Activated CD8-positive, alpha-beta memory T cell treated with anti-CD3 and anti-CD28 coated beads, Interleukin-2, amount 50 U/mL, for 24 hours (primary cell): ENCODE measurements around the gene RPH3AL.
"Not testable (repeated sequence)": the region's sequence is repeated elsewhere in the genome, so short reads cannot be mapped to it uniquely, and the experiment has no call there.

Experiments used
- DNase-seq: peaks from one replicate; pipeline ENCODE4 v3.0.0-alpha.2; 2020; ENCODE audit errors: extremely low read depth

The RPH3AL gene

DNA sequence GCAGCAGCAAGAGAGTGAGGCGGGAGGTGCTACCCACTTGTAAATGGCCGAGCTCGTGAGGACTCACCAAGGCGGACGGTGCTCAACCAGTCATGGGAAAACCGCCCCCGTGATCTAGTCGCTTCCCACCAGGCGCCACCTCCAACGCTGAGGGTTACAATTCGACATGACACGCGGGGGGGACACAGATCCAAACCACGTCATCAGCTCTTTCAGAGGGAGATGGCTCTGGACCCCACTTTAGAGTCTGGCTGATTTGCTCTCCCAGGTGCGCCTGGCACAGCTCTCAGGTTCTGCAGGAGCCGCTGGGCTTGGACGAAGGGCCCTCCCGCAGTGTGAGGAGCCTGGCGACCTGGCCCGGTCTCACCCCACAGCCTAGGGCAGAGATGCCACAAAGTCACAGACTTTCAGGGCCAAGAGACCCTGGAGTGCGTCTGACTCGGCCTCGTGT, 150.1 kb downstream of the RPH3AL start:
- DNase-seq: no peak

DNA sequence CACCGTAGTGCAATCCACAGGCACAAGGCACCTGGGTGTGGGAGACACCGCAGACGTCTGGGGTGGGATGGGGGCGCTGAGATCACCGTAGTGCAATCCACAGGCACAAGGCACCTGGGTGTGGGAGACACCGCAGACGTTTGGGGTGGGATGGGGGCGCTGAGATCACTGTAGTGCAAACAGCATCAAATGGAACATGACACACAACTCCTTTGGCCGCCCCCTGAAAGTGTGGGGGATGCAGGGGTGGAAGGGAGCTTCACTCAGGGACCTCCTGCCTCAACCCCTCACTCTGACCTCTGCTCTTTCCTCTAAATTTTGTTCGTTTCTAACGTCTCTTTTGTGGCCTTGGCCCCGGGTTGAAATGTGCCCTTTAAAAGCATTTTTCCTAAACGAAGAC, 150.9 kb downstream of the RPH3AL start:
- not testable (repeated sequence) for DNase-seq

GRCh38 chr17:201257-201656, 151.3 kb downstream of the RPH3AL start:
- not testable (repeated sequence) for DNase-seq

DNA sequence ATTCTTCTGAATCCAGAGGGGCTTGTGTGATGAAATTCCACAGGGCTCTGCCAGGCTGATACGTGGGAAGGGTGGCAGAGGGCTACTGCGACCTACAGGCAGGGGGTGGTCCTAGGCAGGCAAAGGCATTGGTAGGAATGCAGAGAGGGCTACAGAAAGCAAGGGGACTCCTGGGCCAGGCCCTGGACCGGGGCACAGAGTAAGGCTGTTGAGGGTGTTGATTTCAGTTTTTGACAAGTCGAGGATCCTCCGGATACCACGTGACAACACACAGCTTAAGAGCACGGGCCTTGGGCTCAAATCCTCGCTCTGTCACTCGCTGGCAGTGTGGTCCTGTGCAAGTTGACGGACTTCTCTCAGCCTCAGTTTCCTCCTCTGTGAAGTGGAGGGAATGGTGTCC, 152.0 kb downstream of the RPH3AL start:
- no peak for DNase-seq

DNA sequence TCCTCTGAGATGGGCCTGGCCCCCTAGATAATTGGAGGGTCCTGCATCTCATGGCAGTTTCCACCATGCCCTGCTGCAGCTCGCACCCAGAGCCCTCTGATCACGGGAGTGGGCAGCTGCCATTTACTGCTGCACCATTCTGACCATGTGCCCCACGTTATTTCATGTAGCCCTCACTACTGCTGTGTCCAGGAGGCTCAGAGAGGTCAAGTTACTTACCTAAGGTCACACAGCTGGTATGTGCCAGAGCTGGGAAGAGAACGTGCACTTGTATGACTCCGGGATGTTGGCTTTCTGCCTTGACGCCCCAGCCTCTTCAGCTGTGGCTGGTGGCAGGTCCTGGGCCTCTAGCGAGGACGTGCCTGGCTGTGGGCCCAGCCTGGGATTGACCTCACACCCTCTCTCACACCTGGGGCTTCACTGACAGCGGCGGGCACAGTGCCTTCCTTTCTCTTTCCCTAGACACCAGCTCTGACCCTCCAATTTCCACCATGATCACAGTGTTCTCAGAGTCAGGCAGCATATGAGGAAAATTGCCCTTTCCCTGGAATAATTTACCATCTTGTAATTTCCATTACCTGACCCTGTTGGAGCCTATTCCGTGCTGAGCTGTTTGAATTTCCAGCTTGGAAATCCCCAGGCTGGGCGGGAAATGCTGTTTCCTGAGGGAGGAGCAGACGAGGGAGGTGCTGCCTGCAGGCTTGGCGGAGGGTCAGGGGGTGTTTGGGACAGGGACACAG, 152.6 kb downstream of the RPH3AL start:
- no peak for DNase-seq

DNA sequence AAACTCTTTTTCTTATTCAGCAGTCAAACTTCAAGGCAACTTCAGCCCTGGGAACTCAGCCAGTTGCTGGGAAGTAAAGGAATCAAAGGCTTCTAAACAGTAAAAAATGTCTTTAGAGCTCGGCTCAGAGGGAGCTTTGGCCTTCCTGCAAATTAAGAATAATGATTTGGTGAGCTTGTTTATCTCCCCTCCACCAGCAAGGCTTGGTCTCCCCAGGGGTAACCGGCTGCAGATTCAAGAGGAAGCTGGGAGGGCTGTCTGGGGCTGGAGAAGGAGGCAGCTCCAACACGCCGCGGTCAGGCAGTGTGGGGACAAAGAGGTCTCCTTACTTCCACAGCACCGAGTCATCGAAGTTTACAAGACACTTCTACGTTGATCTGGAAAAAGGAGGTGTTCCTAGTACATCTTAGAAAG, 153.4 kb downstream of the RPH3AL start:
- no peak for DNase-seq

GRCh38 chr17:198225-198624, 154.4 kb downstream of the RPH3AL start:
- DNase-seq: not testable (repeated sequence)

DNA sequence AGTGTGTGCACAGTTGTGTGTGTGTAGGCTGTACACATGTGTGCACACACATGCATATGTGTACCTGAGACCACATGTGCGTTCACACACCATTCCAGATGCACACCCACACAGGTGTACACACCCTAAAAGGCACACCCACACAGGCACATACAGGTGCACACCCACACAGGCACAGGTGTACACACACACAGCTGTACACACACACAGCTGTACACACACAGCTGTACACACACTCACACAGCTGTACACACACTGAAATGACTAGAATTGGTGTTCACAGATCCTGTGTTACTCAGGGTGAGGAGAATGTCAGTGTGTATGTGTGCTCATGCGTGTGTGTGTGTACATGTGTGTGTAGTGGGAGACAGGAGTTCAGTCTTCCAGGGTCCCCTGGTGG, 155.3 kb downstream of the RPH3AL start:
- no peak for DNase-seq

DNA sequence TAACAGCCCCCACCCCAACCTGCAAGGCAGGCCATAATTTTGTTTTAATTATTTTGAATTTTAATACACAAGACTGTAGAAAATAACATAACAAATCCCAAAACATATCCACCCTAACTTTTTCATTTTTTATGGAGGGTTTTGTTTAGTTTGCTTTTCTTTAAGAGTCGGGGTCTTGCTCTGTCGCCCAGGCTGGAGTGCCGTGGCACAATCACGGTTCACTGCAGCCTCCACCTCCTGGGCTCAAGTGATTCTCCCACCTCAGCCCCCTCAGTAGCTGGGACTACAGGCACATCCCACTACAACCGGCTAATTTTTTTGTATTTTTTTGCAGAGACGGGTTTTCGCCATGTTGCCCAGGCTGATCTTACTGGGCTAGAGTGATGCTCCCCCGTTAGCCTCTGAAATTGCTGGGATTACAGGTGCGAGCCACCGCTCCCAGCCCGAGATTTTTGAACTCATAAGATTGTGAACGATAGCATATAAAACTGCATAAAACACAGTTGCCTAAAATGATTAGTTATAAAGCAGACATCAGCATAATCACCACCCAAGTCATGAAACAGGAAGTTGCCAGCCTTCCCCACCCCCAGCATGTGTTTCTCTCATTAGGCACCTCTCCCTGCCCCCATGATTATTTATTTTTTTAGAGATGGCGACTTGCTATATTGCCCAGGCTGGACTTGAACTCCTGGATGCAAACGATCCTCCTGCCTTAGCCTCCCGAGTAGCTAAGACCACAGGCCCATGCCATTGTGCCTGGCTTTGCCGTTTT, 157.6 kb downstream of the RPH3AL start:
- no peak for DNase-seq

- DNase-seq: no peak
Observed at GRCh38 chr17:193841-194806, 158.5 kb downstream of the RPH3AL start.

GRCh38 chr17:193426-193810, 159.2 kb downstream of the RPH3AL start:
- no peak for DNase-seq

DNA sequence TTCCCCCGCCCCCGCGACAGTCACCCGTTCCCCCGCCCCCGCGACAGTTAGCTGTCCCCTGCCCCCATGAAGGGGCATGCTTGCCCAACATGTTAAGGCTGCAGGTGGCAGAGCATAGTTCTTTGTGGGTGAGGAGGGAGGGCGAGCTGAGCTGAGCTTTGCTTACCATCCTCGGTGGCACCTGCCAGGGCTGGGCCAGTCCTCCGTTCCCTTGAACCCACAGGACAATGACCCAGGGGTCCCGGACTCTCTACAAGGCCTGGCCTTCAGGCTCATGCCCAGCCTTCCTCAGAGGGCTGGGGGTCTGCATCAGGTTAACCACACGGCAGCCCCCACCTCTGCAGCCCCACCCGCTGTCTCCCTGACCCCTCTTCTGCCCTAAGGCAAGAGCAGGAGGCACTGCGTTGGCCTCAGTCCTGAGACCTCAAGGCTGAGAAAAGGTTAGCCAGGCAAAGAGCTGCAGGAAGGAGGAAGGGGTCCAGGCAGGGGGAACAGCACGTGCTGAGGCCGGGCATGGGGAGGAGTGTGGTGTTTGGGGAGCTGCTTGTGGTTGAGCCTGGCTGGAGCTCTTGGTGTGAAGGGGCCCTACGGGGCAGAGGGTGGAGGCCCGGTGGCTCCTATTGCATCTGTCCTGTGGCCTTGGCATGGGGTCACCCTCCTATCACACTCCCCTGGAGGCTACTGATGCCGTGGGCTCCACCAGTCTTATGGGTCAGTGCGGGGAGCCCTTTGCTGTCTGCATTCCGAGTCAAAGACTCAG, 159.8 kb downstream of the RPH3AL start:
- DNase-seq: no peak

DNA sequence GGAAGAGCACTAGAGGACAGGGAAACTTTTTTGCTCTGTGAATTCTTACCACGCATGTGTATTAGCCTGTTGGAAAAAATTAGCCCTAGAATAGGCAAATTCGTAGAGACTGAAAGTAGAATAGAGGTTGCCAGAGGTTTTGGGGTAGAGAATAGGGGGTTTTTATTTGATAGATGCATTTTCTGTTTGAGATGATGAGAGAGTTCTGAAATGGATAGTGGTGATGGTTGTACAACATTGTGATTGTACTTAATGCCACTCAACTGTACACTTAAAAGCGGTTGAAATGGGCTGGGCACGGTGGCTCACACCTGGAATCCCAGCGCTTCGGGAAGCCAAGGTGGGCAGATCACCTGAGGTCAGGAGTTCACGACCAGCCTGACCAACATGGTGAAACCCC, 163.2 kb downstream of the RPH3AL start:
- no peak for DNase-seq

- DNase-seq: no peak
Observed at GRCh38 chr17:187130-187529, 165.5 kb downstream of the RPH3AL start.

DNA sequence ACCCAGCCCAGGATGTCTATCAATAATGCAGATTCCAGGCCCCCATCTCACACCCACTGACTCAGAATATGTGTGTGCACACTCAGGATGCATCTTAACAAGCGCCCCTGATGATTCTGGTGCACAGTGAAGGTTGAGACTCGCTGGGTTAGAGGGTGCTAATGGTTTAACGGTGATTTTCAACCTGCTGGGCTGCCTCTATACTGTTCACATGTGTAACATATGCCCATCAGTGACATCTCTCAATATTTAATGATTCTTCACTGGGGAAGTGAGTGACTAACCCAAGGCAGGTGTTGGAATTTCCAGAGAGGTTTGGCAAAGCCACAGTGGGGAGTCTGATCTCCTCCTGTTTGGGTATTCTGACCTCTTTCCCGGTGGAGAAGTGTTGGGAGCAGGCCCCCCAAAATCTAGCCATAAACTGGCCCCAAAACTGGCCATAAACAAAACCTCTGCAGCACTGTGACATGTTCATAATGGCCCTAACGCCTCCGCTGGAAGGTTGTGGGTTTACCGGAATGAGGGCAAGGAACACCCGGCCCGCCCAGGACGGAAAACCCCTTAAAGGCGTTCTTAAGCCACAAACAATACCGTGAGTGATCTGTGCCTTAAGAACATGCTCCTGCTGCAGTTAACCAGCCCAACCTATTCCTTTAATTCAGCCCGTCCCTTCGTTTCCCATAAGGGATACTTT, 167.0 kb downstream of the RPH3AL start:
- no peak for DNase-seq

GRCh38 chr17:183021-183420, 169.6 kb downstream of the RPH3AL start:
- DNase-seq: no peak

- DNase-seq: no peak
Observed at GRCh38 chr17:182050-182751, 170.4 kb downstream of the RPH3AL start.

DNA sequence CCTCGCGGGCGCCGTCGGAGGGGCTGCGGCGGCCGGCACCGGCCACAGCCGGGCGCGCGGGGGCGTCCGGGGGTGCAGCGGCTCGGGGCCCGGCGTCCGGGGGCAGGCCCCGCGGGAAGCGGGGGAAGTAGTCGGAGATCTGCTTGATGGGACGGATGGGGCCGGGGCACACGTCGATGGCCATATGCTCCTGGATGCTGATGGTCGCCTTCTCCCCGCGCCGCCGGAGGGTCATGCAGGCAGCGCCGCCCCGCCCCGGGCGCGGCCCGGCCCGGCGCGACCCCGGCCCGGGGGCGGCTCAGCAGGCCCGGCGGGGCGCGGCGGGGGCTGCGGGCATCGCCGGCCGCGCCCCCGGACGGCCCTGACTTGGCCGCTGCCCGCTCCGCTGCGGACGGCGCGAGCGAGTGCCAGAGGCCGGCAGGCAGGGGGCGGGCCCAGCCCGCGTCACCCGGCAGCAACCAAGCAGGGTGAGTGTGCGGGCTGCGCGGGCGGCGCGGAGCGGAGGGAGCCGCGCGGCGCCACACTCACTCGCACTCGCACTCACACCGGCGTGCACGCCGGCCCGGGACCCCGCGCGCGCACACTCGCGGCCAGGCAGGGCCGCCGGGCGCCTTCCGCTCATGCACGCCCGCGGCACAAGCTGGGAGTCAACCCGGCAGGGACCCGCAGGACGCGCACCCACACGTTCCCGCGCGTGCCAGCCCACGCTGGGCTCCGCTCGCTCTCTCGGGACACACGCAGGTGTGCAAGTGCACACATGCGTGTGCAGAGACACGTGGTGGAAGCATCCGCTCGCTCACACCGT, 171.2 kb downstream of the RPH3AL start, which contains the start of gene DOC2B:
Gene DOC2B, minus strand, starts transcription at position 406 of the 805 bp plus-strand sequence. Its CDS starts 171 bp downstream, at position 235.
- no peak for DNase-seq
